Suppressor macrophage (primary cell): ENCODE results near the gene PPP6R1.
A peak's percentile ranks its signal among the peaks of the same experiment; 100 is the strongest.

Experiments used
- DNase-seq, 4 experiments: peaks; one replicate each; pipeline ENCODE4 v3.0.0-alpha.2; 2020 to 2022

The PPP6R1 gene

GRCh38 chr19:55259540-55260210, 858 bp upstream of the PPP6R1 start:
- no peak for DNase-seq

DNA sequence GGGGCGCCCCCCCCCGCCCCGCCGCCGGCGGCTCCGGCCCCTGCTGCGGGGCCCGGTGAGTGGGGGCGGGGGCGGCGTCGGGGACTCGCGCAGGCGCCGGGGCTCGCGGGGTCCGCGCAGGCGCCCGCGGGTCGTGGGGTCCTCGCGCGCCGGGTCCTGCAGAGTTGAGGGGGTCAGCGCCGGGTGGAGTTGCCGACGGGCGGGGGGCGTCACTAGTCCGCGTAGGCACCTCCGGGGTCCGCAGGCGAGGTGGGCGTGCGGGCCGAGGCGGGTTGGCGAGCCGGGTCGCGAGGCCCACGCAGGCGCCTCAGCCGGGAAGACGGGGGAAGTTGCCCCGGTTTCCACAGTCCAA, 365 bp downstream of the PPP6R1 start:
- DNase-seq = peak in 1 of 4 experiments; percentile 55

DNA sequence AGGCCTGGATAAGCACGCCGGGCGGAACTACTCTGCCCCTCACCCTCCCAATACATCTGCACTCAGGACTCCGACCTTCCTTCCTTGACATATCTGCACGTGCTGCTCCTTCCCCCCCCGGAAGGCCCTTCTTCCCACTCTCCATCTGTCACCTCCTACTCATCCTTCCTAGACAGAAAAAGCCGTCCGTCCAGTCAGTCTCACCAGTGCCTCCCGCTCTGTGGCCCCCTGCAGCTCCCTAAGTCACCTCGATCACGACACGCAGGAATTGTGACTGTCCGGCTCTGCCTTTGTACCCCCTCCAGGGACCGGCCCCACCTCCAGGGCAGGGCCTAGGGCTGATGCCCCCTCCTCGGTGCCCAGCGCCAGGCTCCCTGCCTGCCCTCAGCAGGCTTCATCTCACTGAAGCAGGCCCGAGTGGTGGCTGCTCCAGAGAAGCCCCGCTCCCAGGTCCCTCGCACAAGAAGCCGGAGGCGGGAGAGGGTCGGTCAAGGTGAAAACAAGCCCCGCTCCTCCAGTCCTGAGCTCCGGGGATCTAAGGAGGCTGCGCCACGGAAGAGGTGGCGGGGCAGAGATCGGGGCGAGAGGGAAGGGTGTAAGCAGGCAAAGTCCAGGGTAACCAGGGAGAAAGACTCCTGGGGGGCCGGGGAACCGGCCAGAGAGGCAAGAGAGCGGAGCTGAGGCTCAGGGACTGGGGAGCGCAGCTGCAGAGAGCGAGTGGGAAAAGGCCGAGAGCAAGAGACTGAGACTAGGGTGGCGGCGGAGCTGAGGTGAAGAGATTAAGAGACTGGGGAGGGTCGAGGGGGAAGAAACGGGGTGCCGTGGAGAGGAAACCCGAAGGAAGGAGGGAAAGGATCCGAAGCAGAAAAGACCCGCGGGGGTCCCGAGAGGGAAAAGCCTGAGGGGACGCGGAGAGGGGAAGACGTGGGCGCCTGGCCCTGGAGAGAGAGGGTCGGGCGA, 1.1 kb downstream of the PPP6R1 start:
- DNase-seq = peak; percentile 19 to 62 (median 59)

GRCh38 chr19:55256562-55257460, 2.0 kb downstream of the PPP6R1 start:
- DNase-seq = peak in 2 of 4 experiments; percentile 20 to 45

GRCh38 chr19:55255618-55256423, 3.0 kb downstream of the PPP6R1 start:
- DNase-seq = peak; percentile 32 to 61 (median 49)

- peak in 1 of 4 experiments; percentile 36 for DNase-seq
Measured at GRCh38 chr19:55254625-55254977, 4.2 kb downstream of the PPP6R1 start.

DNA sequence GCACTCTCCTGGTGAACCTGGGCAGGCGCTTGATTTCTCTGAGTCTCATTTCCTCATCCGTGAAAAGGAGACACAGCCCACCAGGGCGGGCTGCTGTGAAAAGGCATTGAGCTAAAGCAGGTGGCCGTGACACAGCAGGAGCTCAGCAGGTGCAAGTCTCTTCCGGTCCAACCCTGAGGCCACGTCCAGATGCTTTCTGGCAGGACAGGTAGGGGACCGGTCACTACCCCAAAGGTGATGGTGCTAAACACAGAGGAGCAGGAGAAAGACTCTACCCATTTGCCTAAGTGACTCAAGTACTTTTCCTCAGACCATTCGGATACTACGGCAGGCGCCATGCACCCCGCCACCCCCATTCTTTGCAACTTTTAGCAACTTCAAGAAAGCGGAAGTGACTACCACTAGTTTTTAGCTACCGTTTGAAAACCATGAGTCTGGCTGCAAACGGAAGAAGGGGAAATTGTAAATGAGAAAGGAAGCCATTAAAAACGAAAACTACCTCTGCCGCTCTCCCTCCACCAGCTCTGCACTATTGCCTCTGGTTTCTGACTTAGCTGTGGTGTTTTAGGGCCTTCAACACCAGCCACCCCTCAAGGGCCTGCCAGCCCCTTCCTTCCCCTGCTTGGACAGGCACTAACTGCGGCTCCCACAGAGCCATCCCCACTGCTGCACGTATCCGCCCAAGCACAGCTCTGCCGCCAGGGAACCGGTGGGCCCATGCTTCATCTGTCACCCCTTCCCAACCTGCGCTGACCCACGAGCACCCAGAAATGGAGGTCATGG, 4.8 kb downstream of the PPP6R1 start:
- peak; percentile 76 to 87 (median 82) for DNase-seq

GRCh38 chr19:55252760-55253663, 5.8 kb downstream of the PPP6R1 start:
- DNase-seq = no peak

DNA sequence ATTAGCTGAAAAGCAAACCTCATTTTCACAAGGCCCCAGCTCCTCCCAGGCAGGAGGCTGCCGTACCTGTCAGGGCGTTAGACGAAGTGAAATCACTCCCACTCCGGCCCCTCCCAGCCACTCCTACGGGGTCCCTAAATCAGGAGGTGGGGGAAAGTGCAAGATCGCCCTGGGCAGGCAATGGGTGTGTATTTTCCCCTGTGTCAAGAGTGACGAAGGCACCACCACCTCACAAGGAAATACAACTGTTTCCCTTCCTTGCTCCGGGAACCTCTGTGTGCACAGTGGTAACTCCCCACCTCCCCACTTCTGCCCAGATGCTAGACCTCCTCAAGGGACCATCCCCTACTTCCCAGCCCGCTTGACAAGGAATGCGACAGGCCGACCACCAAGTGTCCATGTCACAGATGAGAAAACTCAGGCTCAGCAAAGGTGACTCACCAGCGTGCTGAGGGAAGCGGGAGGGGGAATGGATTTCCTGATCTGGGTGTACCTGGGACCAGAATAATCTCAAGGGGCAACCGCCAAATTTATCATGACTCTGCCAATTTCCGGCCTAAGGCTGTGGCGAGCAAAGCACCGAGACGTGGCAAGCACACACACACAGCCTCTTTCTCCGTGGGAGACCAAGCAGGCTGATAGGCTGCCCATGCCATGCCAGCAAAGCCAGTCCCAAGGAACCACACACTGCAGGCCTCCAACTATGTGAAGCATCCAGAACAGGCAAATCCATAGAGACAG, 7.3 kb downstream of the PPP6R1 start:
- peak in 1 of 4 experiments; percentile 11 for DNase-seq

DNA sequence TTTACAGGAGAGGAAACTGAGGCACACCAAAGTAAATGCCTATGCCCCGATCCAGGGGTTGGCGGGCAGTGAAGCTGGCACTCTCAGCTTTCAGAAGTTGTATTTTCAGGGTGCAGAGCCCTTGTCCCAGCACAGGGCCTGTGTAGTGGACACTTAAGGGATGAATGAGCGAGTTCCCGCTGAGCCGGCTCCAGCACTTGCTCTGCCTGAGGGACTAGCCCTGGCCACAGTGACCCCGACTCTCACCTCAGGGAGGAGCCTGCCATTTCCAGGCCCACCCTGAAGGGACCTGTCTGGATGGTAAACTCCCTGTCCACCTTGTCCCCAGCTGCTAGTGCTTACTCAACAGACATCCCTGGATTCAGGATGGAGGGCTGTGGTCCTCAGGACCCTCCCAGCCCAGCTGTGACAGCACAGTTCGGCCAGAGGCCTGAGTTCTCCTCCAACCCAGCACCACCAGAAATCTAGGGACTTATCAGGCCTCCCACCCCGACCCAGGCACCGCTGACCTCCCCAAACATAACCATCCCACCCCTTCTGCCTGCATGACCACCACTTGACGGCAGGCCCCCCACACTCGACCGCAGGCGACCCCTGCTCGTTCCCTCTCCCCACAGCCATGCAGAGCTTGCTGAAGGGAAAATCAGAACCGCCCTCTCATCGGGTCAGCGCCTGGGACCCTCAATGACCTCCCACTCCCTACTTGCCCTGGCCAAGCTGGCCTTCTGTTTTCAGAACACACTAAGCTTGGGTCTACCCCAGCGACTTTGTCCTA, 8.4 kb downstream of the PPP6R1 start:
- no peak for DNase-seq

- no peak for DNase-seq
Measured at GRCh38 chr19:55249841-55250240, 9.0 kb downstream of the PPP6R1 start.

GRCh38 chr19:55248704-55249103, 10.1 kb downstream of the PPP6R1 start:
- no peak for DNase-seq

- DNase-seq = no peak
Measured at GRCh38 chr19:55248166-55248675, 10.6 kb downstream of the PPP6R1 start.

DNA sequence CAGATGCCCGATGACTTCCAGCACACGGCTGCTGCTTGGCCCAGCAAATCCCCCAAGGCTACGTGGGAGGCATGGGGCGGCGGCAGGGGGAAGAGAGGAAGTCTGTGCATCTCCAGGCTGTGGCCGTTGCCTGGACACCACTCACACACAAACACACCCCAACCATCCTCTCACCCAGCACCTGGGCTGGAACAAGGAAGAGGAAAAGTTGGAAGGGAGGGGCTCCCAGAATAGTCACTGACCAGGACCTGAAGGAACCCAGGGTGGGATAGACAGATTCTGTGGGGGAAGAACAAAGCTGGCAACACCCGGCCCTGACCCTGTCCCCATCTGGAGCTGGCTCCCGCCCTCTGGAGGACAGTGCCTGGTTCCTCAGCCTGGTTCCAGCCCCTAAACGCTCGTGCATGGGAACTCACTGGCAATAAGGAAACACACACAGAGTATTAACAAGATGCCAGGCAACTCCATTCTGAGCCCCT, 11.2 kb downstream of the PPP6R1 start:
- DNase-seq = peak; percentile 50 to 87 (median 74)

GRCh38 chr19:55246462-55247451, 12.1 kb downstream of the PPP6R1 start:
- DNase-seq = no peak

DNA sequence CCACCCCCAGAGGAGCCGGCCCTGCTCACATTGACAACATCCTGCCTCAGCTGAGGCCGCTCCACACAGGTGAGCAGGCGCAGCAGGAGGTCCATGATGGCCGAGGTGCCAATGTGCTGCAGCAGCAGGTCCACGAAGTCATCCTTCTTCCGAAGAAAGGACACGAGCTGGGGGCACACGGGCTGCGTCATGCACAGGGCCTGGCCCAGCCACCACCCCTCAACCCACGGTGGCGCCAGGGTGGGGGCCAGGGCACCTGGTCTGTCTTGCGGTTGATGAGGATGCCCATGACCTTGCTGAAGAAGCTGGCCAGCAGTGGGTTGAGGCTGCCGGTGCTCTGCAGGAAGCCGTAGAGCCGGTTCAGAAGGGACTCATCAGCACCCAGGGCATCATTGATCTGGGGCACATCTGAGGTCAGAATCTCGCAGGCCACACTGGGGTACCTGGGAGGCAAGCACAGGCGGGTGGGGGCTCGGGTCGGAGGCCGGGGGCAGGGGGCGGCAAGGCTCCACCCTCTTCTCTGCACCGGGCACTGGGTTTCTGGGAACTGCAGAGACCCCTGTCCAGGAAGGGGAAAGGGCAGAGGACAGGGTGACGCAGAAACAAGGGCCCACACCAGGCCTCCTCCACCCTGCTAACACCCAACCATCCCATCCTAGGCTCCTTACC, 13.4 kb downstream of the PPP6R1 start:
- DNase-seq = no peak
